Coronary artery (tissue), 2 donors: Measurements from ENCODE around the gene CENPU.
A peak's percentile ranks its signal among the peaks of the same experiment; 100 is the strongest.

ENCODE experiments used
- DNase-seq: peaks from one replicate; pipeline ENCODE4 v3.0.0-alpha.2; 2017; ENCODE audit warnings: low spot score
- H3K27ac ChIP-seq, 2 donors: fragments of 200-600 bp; sonication (generic); one replicate each; pipeline ENCODE4 v1.5.1; 2016 to 2019
- H3K4me3 ChIP-seq: fragments of 200-600 bp; sonication (generic); 2 replicates; pipeline ENCODE4 v1.5.1; 2016; ENCODE audit warnings: mild to moderate bottlenecking, moderate library complexity
- TF ChIP-seq, protein P1 (sequence below): fragments of 200-600 bp; sonication (generic); IDR thresholded peaks from one replicate; pipeline ENCODE4 v1.5.1; 2019; ENCODE audit warnings: antibody characterized with exemption

Gene CENPU

DNA sequence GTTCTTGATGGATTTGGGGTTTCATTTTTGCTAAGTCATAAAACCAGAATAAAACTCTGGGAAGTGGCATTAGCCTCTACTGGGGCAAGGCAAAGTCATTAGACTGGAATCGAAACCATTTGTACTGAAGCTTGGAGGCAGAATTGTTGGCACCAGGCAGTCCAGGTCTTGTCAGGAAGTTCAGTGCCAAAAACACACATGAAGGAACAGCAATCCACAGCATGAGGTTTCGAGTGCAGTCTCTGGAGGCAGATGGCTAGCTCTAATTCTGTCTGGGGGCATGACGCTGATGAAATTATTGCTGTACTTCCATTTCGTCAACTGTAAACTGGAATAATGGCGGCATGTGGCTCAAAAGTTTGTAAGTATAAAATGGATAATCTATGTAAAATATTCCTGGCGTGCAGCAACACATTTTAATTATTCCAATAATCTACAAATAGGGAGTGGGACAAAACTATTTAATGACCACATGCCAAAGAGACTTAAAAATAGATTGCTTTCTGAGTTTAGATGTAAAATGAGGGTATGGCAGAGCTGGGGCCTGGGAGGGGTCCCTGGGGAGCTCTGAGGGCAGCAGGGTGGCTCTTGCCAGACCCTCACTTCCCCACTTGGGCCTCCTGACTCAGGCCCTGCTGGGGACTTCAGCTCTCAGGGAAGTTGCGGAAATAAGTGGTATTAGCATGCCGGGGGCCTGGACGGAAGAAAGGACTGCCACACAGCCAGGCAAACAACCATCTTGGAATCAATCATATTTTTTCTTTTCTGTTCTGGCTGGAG is 18.8 kb upstream of the CENPU start:
- no peak for DNase-seq
- Histone ChIP-seq H3K27ac (no peak overlapping the region), H3K4me3 (no peak overlapping the region)
- TF ChIP-seq, protein P1, sequence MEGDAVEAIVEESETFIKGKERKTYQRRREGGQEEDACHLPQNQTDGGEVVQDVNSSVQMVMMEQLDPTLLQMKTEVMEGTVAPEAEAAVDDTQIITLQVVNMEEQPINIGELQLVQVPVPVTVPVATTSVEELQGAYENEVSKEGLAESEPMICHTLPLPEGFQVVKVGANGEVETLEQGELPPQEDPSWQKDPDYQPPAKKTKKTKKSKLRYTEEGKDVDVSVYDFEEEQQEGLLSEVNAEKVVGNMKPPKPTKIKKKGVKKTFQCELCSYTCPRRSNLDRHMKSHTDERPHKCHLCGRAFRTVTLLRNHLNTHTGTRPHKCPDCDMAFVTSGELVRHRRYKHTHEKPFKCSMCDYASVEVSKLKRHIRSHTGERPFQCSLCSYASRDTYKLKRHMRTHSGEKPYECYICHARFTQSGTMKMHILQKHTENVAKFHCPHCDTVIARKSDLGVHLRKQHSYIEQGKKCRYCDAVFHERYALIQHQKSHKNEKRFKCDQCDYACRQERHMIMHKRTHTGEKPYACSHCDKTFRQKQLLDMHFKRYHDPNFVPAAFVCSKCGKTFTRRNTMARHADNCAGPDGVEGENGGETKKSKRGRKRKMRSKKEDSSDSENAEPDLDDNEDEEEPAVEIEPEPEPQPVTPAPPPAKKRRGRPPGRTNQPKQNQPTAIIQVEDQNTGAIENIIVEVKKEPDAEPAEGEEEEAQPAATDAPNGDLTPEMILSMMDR = no peak

DNA sequence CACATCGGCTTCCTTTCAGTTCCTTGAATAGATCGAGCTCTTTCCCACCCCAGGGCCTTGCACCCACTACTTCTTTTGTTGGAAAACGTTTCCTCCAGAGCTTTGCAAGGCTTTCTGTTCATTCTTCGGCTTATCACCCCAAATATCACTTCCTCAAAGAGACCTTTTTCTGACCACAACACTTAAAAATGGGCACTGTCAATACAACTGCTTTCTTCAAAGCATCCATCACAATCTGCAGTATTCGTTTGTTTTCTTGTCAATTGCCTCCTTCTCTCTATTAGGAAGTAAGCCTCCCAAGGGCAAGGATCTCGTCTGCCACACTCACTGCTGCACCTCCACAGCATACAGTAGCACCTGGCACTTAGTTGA is 17.7 kb upstream of the CENPU start:
- no peak for DNase-seq
- Histone ChIP-seq H3K27ac (no peak overlapping the region), H3K4me3 (no peak overlapping the region)
- TF ChIP-seq, protein P1 = no peak

DNA sequence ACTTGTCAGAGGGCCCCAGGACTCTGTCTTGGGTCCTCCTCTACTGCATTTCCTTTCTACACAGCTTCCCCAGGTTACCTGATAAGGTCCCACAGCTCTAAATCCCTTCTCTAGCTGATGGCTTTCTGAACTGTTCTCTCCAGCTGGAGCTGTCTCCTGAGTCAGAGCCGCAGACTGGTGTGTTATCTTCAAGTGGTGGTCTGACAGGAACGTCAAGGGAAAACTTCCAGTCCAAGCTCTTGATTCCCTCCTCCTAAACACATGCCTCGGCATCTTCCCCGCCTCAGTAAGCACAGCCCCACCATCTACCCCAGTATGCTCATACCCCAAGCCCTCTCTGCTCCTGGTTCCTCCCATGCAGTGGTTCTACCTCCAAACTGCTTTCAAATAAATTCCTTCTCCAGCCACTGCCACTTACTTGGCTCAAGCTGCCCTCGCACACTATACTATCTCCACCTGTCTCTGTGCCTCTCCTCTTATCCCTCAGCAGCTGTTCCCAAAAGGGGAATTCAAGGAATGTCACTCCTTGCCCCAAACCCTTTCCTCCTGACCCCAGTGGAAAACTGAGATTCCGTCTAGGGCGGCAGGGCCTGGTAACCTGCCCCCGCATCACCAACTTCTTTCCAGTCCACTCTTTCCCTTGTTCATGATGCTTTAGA is 17.2 kb upstream of the CENPU start:
- no peak overlapping the region for H3K4me3 ChIP-seq
- no peak overlapping the region for H3K27ac ChIP-seq
- TF ChIP-seq, protein P1 = no peak
- no peak for DNase-seq

DNA sequence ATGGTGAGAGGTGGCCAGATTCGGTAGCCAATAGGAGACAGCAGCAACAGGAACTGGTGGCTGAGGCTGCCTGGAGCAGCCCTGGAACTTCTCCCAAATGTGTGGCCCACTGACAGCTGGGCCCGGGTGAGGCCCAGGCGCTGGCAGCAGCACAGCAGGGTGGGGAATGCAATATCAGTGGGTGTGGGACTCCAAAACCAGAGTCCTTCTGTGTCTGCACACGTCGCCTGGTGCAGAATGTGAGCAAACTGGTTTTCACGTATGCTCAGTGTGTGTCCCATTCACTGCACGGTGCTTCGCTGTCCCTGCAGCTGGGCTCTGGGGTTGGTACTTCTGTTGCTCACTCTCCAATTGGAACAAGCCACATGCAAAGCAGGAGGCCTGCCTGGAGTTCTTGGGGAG is 14.4 kb upstream of the CENPU start:
- DNase-seq = no peak
- TF ChIP-seq, protein P1 = no peak
- Histone ChIP-seq H3K27ac (peak overlapping the region; percentile 55 to 77), H3K4me3 (no peak overlapping the region)

DNA sequence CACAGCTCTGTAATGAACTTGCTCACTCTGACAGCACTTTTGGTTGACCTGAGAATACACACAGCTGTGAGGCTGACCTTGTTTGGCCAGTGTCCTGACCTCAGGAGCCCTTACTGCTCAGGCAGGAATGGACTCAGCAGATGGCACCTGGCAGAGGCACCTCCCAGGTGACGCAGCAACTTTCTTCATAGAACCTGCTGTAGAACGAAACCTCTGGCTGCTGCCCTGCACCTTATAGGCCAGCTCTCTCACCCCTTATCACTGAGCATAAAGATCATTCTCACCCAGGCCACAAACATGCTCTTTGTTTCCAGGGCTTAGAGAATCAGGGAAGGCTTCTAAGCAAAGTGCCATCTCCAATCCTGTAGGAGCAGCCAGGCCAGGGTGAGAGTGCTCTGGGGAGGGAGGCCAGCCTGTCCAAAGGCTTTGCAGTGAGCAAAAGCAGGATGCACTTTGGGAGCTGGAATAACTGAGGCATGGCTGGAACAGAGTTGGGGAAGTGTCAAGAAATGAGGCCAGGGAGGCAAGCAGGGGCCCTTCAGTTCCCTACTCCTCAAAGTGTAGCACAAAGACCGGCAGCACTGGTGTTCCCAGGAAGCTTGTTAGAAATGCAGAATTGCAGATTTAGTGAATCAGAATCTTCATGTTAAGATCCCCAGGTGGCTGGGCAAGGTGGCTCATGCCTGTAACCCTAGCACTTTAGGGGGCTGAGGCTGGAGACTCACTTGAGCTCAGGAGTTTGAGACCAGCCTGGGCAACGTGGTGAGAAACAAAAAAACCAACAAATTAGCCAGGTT is 13.3 kb upstream of the CENPU start:
- DNase-seq = no peak
- TF ChIP-seq, protein P1 = no peak
- Histone ChIP-seq H3K4me3 (peak overlapping the region; percentile 59), H3K27ac (peak overlapping the region; percentile 77 to 86)

DNA sequence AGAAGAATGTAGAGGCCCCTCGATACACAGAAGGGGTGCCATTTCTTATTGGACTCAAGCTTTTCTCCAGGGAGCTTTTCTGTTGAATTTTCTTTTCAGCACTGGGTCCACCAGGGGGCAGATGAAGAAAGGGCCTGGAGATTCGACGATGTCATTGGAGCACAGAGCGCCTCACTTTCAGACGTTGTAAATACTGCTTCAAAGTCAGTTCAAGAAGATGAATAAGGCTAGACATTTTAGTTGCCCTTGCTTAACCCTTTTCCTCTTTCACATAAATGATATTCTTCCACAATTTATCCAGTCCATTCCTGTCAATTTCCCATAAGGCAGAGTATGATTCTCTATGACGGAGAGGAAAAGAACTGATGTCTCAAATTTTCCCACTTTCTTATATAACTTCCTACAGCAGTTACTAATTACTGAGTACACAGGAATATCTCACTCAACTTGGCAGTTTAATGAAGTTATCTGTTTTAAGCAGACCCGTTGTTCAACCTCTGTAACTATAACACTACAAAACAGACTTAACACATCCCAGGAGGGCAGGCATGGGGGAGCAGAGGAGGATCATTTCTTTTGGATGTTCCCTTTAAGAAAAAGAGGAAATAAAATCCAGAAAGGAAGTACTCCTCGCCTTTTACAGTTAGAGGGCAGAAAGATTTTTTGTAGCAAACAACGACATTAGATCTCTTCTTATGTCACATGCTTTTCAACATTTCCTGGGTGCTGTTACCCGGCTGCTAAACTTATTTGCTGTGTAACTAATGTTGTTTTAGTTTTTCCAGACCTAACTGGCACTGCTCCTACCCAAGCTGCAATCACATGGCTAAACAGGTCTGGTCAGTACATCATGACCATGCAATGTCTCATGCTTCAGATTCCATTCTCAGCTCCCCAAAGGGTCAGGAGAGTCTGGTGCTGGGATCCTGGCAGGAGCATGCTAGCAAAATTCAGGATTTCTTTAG is 12.2 kb upstream of the CENPU start:
- TF ChIP-seq, protein P1 = peak; percentile 57
- peak overlapping the region; percentile 77 to 86 for H3K27ac ChIP-seq
- no peak for DNase-seq
- peak overlapping the region; percentile 59 for H3K4me3 ChIP-seq
